HG03108 (cell line): ENCODE measurements around the gene MPPED1.

Source experiments
- ATAC-seq: cut with Tn5 transposase; IDR thresholded peaks from one replicate; pipeline ENCODE4 v1.9.1; 2021; ENCODE audit warnings: moderate library complexity; ENCODE audit not compliant: unreplicated experiment

The MPPED1 gene

GRCh38 chr22:43535741-43536140 is 123.9 kb downstream of the MPPED1 start:
- ATAC-seq = no peak

- no peak for ATAC-seq
Observed at GRCh38 chr22:43537019-43537585, 125.3 kb downstream of the MPPED1 start.

GRCh38 chr22:43539572-43540528 is 128.0 kb downstream of the MPPED1 start:
- ATAC-seq = no peak

- ATAC-seq = no peak
Observed at GRCh38 chr22:43540529-43540923, 128.7 kb downstream of the MPPED1 start.

GRCh38 chr22:43541022-43541421 is 129.2 kb downstream of the MPPED1 start:
- no peak for ATAC-seq

- ATAC-seq = no peak
Observed at GRCh38 chr22:43541462-43542407, 129.9 kb downstream of the MPPED1 start.

- no peak for ATAC-seq
Observed at GRCh38 chr22:43542681-43543521, 131.1 kb downstream of the MPPED1 start.

GRCh38 chr22:43543522-43544288 is 131.9 kb downstream of the MPPED1 start:
- ATAC-seq = no peak

GRCh38 chr22:43544289-43544673 is 132.5 kb downstream of the MPPED1 start:
- ATAC-seq = no peak

- ATAC-seq = no peak
Observed at GRCh38 chr22:43546186-43546585, 134.4 kb downstream of the MPPED1 start.

GRCh38 chr22:43550024-43550620 is 138.3 kb downstream of the MPPED1 start:
- ATAC-seq = no peak

- ATAC-seq = no peak
Observed at GRCh38 chr22:43550672-43551071, 138.9 kb downstream of the MPPED1 start.

- no peak for ATAC-seq
Observed at GRCh38 chr22:43553451-43554258, 141.8 kb downstream of the MPPED1 start.

- no peak for ATAC-seq
Observed at GRCh38 chr22:43554259-43554636, 142.4 kb downstream of the MPPED1 start.

GRCh38 chr22:43554694-43555365 is 143.0 kb downstream of the MPPED1 start:
- no peak for ATAC-seq

- no peak for ATAC-seq
Observed at GRCh38 chr22:43555561-43556515, 144.0 kb downstream of the MPPED1 start.
